CD1c-positive myeloid dendritic cell (primary cell): Measurements from ENCODE around the gene PSMG4.

Experiments
- DNase-seq: peaks from one replicate; pipeline ENCODE4 v3.0.0-alpha.2; 2016; ENCODE audit errors: extremely low spot score

PSMG4 gene

DNA sequence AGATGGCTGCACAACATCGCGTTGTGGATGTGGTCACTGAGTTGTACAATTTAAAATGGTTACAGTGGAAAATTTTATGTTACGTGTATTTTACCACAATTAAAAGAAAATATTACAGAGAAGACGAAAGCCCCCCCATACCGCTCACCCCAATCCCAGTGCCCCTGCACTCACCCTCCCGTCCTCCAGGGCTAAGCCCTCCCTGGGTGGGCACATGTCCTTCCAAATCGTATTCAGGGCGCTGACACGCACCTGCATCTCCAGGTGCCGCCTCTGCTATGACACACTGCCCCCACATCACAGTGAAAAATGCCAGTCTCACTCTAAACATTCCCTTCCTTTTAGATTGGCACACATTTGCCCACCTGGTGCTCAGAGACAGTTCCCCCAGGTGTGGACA, 49.4 kb downstream of the PSMG4 start:
- no peak for DNase-seq

DNA sequence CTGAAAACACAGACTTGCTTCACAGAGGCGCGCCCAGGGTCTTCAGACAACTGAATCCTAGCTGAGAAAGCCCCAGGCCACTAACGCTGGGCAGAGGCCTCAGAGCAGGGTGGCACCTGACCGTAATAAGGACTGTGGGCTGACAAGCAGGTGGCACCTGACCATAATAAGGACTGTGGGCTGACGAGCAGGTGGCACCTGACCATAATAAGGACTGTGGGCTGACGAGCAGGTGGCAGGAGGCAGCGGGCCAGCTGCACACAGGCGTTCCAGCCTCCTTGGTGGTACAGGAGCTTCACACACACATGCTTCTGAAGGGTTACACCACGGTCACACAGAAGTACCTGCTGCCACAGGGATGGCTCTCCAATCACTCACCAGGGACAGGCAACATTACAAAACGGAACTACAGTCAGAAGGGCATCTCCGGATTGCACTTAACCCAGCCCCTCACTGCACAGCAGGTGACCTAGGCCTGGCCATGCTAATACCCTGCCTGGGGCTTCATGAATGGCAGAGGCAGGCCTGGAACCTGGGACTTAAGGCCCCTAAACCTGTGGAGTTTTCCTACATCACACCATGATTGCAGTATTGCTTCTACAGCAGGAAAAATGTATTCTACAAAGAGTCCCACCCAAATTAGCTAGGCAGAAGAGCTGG, 50.8 kb downstream of the PSMG4 start:
- DNase-seq = no peak

DNA sequence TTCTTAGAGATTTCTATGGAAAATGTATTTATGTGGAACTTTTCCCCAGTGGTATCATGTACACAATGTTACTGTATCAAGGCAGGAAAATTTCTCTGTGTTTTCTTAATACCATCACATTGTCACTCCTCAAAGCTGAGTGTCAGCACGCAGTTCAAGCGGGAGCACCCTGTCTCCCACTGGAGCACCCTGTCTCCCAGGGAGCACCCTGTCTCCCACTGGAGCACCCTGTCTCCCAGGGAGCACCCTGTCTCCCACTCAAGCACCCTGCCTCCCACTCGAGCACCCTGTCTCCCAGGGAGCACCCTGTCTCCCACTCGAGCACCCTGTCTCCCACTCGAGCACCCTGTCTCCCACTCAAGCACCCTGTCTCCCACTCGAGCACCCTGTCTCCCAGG, 51.3 kb downstream of the PSMG4 start:
- DNase-seq = no peak

DNA sequence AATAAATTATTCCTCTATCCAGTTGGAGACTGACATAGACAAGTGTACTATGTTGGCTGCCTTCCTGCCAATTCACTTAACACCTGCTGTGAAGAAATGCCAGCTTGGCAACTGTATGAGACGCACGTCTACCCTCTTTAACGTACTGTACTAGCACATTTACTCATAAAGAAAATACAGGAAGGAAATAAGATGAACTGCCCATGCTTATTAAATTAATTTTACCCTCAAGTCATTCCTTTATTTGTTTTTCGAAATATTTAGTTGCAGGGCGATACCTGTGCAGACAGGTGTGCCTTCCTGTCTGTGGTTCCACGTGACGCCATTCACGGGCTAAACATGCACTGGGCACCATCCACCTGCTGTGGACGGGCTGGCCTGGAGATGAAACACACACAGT, 52.0 kb downstream of the PSMG4 start:
- no peak for DNase-seq

DNA sequence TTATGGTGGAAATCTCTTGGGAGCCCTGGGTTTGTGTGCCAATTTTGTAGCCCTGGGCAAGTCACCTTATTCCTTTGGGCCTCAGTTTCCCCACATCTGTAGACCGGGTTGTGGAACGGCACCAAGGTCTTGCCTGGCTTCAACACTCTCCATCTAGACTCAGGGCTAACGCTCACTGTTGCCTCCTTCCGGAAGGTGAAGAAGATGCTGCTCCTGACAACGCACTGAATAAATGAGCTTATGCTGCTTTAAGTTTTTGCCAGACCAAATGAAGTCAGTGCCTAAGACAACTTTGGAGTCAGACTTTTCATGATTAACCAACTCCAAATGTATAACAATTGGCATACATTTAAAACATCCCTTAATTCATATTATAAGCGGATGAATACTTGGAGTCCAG, 53.1 kb downstream of the PSMG4 start:
- no peak for DNase-seq

DNA sequence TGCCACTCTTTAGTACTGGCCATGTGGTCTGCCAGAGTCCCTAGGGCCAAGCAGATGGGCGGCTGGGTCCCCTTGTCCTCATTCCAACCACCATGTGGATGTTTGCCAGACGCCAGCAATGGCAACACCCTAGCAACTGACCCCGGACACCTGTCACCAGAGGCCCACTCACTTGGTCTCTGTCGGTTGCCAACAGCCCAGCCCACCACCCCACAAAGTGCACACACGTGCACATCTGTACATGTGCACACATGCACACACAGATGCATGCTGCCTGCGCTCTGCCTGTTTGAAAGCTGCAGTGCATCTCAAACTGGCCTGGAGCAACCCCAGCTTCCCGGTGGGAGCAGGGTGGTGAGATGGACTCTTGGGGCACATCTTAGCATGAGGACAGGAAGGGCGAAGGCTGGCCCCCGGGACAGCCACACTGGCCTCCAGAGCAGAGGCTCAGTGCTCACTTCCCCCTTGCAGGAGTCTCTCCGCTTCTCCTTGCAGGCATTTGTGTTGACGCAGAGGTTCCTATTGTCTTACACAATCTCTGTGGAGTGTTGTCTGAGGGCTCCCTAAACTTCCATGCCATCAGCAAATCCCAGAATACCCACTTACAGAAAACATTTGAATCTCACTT, 54.0 kb downstream of the PSMG4 start:
- peak; percentile 19 for DNase-seq

DNA sequence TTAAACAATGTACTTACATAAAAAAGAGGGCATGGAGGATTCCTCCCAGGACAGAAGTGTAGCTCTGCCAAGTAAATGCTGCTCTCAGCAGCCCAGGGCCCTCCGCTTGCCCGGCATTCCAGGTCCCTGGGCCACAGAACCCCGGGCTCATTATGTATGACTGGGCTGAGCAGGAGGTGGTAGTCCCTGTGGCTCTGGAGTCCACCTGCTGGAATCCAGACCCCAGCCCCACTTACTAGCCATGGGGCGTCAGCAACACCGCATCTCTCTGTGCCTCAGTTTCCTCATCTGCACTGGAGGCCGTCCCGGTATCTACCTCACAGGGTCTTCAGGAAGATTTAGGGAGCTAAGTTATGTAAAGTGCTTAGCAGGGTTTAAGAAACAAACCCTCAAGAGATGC, 55.4 kb downstream of the PSMG4 start:
- no peak for DNase-seq

DNA sequence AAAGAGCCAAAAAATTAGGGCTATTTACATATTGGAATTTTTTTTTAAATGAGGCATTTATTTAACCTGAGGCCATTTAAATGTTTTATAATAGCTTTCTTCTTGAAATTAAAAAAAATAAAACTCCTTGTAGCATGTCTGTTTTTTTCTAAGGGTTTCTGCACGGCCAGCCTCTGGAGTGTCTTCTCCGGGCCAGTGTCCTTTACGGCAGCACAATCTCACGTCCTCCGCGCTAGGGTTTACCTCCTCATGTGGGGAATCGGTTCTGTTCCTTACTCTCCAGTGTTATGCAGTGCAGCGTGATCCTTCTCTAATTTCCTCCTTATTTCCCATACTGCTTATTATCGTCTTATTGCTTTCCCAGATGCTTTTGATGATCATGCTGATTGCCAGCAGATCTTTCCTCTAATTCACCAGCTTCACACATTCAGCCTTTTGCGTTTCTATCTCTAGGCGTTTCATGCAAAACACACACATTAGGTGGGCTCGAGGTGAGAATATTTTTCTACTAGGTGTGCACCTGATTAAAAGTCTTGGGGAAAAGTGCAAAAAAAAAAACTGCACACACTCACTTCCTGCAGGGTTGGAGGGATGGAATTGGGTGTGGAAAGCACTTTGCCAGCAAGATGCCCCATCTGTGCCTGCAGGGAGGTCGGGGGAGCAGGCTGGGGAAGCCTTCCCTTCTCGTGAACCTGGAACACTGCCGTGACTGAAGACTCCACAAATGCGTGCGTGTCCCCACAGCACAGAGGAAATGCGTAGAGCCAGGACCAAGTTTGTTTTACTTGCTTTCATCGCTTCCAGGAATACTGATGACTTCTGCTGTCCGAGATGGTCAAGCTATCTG, 56.1 kb downstream of the PSMG4 start:
- DNase-seq = no peak

DNA sequence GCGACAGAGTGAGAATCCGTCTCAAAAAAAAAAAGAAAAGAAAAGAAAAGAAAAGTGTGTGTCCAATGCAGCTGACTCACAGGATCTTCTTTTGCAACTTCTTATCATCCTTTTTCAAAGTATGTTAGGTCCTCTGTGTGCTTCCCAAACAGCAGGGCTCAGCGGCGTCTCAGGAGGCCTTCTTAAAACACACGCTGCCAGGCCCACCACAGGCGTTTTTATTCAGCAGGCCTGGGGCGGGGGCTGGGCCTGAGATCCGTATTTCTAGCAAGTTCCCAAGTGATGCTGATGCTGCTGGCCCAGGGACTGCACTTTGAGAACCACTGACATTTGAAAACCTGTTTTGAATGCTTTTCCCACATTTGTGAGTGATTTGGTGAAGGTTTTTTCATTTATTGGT, 57.1 kb downstream of the PSMG4 start:
- no peak for DNase-seq

DNA sequence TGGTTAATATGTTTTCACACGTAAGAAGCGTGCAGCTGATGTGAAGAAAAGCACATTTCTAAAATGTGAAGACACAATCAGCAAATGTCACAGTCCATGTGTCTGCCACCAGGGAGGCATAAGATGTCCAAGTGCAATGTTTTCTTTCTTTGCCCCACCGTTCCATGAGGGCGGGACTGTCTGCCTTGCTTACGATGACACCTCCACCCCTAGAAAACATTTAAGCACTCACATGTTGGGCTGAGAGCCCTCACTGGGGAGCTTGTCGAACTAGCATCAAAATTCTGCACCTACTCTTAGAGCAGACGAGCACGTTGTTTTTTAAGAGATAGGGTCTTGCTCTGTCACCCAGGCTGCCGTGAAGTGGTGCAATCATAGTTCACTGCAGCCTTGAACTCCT, 57.6 kb downstream of the PSMG4 start:
- DNase-seq = no peak

DNA sequence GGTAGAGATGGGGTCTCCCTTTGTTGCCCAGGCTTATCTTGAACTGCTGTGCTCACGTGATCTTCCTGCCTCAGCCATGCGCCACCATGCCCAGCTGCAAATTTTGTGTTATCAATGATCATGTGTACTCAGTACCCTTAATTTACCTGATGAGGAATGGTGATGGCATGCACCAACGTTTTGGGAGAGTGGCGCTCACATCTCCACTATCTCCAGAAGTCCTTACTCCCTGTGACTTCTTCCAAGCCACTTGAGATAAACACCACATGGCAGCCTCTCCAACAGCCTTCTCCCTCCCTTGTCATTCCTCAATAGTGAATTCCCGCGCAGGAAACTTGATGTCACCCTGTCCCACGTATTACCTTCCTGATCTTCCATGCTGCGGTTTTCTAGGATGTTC, 58.1 kb downstream of the PSMG4 start:
- DNase-seq = no peak
